HG02763 (cell line): ENCODE measurements around the gene YARS1.

Experiments used
- ATAC-seq: cut with Tn5 transposase; IDR thresholded peaks from one replicate; pipeline ENCODE4 v1.9.1; 2021; ENCODE audit warnings: mild to moderate bottlenecking, moderate library complexity; ENCODE audit not compliant: unreplicated experiment

The YARS1 gene

DNA sequence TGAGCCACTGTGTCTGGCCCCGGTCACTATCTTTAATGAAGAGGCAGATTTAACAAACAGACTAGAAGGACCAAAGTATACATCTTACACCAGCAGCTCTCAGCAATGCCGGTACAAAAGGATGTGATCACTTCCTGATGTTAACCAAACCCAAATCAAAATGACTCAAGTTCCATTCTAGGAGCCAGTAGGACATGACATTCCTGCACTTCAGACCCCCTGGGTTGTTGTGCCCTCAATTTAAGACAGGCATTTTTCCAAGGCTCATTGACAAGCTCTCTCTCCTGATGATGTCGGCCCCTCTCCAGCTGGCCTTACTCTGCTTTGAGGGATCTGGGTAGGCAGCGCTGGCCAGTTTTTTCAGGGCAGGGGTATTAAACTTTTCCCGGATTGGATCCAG lies 35.1 kb downstream of the YARS1 start:
- ATAC-seq = no peak

DNA sequence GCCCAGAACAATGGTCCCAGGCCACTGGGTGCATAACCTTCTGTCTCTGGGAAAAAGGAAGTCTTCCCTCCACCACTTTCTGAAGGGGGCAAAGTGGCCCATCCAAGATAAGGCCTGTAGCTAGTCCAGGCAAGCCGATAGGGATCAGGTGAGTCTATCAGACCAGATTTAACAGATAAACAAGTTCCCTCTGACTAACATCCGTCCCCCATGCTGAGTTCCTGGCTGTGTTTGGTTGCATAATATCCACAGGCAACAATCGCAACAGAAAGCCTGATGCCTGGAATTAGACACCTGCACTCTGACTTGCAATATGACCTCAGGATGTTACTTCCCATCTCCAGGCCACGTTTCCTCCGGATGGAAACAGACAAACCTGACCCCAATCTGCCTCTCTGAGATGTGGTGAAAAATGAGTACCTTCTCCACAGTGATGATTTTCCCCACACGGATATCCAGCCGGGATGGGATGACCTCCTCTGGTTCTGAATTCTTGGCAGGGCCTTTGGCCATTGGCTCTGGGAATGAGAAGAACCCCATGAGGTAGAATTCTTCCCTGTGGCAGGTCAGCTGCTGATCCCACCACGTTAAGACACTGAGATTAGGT lies 36.4 kb downstream of the YARS1 start:
- ATAC-seq = no peak

DNA sequence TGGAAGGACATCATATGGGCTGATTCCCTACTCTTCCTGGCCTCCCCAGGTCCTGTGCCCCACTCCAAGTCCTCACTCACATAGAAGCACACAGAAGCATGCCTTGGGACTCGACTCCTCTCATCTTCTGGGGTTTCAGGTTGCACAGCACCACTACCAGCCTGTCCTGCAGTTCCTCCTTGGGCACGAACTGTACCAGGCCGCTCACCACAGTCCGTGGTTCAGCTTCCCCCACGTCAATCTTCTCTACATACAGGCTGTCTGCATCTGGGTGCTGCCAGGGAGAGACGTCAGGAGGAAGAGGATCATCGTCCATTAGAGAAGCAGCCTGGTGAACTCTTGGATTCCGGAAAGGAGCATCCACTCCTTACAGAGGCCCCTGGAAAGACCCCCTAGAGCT lies 37.2 kb downstream of the YARS1 start:
- ATAC-seq = no peak

DNA sequence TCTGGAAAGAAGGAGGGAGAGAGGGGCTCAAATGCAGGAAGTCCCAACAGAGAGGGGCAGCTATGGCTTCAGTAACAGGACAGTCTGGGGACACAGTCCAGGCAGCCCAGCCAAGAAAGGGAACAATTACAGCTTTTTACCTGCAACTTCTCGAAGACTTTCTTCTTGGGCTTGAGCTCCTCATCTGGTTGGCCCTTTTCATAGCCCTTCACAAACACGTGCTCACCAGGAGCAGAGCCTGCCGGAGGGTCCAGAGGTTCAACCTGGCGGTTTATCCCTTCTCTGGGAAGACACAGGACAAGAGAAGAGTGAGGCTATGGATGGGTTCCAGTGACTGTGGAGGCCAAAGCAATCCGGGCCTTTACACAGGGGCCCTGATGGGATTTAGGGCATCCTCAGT lies 37.9 kb downstream of the YARS1 start:
- ATAC-seq = no peak

DNA sequence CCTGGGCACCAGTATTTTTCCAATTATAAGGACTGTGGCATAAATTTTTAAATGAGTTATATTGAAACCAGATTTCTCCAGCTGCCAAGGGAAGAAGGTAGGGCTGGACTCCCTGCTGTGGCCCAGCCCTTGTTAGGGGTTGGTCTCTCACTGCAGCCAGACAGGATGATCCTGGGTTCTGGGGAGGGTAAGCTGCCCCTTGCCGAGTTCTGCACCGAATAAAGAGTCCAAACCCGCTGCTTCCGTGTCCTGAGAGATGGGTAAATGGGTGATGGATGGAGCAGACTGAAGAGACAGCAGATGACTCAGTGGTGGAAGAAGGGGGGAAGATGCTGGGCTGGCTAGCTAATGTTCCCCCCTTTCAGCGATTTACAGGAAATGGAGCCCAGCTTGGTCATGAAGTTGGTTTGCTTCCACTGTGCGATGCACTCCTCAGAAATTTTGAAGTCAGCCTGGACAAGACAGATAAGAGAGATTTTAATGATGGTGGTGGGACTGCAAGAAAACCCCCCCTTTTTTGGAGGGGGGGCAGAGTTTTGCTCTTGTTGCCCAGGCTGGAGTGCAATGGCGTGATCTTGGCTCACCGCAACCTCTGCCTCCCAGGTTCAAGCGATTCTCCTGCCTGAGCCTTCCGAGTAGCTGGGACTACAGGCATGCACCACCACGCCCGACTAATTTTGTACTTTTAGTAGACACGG lies 41.4 kb downstream of the YARS1 start:
- no peak for ATAC-seq

DNA sequence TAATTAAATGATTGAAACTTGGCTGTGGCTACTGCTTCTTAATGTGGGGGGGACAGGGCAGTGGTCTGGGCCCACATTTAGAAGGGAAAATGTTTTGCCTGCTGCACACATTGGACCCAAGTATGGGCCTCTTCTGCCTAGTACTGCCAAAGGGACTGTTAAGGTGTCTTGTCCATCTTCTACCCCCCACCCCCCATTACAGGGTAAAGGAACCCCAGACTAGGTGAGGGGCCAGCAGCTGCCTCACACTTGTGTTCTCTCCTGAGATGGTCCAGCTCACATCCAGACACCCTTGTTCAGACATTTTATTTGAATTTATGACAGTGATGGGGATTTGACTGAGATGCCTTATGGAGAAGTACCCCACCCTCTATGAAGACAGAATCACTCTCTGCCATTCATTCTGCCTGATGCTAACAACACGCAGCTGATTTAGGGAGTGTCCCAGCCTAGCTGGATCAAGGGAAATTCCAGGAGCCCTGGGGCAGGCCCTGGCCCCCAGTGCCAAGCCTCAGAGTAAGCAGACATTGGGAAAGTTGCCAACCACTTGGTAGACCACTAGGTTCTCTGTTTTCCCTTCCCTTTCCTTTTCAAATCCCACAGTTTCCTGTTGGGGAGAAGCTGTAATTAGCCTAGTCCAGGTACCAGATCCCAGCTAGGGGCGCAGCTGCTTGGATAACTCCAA lies 42.1 kb downstream of the YARS1 start:
- no peak for ATAC-seq

DNA sequence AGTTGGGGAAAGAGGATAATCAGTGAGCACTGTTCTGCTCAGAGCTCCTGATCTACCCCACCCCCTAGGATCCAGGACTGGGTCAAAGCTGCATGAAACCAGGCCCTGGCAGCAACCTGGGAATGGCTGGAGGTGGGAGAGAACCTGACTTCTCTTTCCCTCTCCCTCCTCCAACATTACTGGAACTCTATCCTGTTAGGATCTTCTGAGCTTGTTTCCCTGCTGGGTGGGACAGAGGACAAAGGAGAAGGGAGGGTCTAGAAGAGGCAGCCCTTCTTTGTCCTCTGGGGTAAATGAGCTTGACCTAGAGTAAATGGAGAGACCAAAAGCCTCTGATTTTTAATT lies 42.7 kb downstream of the YARS1 start:
- no peak for ATAC-seq

DNA sequence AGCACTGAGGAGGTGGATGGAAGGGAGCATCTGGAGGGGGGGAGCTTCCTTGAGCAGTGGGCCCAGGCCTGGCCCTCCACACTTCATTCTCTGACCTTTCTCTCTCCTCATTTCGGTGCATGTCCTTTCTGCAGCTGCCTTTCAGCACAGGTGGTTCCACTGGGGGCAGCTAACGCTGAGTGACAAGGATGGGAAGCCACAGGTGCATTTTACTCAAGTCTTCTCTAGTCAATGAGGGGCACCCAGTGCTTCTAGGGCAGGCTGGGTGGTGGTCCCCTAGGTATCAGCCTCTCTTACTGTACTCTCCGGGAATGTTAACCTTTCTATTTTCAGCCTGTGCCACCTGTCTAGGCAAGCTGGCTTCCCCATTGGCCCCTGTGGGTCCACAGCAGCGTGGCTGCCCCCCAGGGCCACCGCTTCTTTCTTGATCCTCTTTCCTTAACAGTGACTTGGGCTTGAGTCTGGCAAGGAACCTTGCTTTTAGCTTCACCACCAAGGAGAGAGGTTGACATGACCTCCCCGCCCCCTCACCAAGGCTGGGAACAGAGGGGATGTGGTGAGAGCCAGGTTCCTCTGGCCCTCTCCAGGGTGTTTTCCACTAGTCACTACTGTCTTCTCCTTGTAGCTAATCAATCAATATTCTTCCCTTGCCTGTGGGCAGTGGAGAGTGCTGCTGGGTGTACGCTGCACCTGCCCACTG lies 43.2 kb downstream of the YARS1 start:
- ATAC-seq = no peak

DNA sequence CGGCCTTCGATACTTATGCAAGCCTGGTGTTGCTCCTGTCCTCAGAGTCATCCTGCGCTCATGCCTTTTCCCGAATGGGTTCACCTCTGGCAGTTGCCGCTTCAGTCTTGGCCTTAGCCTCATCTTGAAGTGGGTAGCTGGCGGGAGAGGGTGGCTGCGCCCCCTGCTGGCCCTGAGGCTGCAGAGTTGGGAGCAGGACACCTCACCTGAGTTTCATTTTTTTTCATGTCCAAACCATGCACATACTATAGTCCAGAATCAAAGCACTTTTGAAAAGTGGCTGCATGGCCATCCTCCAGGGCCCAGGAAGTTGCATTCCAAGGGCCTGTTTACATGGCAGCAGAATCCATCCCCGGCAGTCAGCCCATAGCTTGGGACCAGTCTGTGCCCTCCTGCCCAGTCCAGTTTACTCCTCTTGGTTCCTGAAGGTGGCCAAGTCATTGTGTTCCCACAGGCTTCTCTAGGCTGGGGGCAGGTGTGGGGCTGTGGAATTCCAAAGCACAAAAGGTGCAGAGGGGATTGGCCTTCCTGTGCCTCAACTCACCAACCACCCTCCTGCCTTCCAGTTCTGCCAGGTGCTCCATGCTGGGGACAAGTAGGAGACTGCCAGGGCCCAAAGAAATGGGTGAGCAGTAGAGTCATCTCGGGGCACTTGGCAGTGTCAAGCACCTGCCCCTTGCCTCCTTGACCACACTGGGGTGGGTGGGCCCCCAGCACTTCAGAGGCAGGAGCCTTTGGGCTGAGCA lies 44.0 kb downstream of the YARS1 start:
- ATAC-seq = no peak

DNA sequence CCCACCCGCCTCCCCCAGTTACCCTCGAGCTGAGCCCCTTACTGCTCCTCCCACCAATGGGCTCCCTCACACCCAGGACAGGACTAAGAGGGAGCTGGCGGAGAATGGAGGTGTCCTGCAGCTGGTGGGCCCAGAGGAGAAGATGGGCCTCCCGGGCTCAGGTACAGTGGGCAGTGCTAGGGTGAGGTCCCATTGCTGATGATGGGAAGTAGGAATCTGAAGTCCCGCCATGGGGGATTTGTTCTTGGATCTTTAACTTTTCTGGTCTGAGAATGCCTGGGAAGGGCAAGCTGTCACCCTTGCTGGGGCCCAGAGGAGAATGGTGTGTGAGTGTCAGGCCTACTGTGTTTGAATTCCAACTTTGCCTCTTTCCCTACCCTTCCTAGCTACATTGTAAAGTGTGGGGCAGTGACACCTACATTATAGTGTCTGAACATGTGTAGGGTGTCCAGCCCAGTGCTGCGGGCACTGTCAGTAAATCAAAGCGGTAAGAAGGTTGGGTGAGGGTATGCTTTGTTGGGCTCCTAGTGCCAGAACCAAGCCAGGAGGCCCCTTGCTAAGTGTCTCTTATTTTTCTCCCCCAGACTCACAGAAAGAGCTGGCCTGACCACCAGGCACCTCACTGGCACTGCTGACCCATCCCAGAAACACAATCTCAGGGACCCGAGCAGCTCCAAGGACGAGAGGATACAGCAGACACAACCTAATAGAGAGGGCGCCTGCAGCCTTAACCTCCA lies 44.7 kb downstream of the YARS1 start:
- no peak for ATAC-seq

DNA sequence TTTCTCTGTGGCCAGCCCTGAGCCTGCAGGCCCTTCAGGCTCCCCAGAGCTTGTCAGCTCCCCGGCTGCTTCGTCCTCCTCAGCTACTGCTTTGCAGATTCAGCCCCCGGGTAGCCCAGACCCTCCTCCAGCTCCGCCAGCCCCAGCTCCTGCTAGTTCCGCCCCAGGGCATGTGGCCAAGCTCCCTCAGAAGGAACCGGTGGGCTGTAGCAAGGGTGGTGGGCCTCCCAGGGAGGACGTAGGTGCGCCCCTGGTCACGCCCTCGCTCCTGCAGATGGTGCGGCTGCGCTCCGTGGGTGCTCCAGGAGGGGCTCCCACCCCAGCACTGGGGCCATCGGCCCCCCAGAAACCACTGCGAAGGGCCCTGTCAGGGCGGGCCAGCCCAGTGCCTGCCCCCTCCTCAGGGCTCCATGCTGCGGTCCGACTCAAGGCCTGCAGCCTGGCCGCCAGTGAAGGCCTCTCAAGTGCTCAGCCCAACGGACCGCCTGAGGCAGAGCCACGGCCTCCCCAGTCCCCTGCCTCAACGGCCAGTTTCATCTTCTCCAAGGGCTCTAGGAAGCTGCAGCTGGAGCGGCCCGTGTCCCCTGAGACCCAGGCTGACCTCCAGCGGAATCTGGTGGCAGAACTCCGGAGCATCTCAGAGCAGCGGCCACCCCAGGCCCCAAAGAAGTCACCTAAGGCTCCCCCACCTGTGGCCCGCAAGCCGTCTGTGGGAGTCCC lies 45.4 kb downstream of the YARS1 start:
- ATAC-seq = no peak

DNA sequence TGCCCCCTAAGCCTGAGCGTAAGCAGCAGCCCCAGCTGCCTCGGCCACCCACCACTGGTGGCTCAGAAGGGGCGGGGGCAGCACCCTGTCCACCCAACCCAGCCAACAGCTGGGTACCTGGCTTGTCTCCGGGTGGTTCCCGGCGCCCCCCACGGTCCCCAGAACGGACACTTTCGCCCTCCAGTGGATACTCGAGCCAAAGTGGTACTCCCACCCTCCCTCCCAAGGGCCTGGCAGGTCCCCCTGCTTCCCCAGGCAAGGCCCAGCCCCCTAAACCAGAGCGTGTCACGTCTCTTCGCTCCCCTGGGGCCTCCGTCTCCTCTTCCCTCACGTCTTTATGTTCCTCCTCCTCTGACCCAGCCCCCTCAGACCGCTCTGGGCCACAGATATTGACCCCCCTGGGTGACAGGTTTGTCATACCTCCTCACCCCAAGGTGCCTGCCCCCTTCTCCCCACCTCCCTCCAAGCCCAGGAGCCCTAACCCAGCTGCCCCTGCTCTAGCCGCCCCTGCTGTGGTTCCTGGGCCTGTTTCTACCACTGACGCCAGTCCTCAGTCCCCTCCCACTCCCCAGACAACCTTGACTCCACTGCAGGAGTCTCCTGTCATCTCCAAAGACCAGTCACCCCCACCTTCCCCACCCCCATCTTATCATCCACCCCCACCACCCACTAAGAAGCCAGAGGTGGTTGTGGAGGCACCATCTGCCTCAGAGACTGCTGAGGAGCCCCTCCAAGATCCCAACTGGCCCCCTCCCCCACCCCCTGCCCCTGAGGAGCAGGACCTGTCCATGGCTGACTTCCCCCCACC lies 46.2 kb downstream of the YARS1 start:
- ATAC-seq = no peak

DNA sequence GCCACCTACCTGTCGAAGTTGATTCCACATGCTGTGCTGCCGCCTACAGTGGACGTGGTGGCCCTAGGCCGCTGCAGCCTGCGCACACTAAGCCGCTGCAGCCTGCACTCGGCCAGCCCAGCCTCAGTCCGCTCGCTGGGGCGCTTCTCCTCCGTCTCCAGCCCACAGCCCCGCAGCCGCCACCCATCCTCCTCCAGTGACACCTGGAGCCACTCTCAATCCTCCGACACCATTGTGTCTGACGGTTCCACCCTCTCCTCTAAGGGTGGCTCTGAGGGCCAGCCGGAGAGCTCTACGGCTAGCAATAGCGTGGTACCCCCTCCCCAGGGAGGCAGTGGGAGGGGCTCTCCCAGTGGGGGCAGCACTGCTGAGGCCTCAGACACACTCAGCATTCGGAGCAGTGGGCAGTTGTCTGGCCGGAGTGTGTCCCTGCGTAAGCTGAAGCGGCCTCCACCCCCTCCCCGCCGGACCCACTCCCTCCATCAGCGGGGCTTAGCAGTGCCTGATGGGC lies 46.9 kb downstream of the YARS1 start:
- no peak for ATAC-seq

DNA sequence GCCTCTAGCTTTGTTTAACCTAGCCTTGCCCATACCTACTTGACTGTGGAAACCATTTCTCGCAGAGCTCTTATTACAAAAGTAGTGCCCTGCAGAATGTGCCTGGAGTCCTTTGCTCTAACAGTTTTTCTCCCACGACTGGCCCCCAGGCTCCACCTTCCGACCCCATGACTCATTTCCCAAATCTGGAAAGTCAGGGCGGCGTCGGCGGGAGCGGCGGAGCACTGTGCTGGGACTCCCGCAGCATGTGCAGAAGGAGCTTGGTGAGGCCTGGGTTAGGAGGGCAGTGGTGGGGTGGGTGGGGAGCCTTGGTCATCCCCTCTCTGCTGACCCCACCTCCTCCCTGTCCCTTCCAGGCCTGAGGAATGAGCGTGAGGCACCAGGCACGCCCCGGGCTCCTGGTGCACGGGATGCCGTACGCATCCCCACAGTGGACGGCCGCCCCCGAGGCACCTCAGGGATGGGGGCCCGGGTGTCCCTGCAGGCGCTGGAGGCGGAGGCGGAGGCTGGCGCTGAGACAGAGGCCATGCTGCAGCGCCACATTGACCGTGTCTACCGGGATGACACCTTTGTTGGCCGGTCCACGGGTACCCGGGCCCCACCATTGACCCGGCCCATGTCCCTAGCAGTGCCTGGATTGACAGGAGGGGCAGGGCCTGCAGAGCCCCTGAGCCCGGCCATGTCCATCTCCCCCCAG lies 47.5 kb downstream of the YARS1 start:
- no peak for ATAC-seq

DNA sequence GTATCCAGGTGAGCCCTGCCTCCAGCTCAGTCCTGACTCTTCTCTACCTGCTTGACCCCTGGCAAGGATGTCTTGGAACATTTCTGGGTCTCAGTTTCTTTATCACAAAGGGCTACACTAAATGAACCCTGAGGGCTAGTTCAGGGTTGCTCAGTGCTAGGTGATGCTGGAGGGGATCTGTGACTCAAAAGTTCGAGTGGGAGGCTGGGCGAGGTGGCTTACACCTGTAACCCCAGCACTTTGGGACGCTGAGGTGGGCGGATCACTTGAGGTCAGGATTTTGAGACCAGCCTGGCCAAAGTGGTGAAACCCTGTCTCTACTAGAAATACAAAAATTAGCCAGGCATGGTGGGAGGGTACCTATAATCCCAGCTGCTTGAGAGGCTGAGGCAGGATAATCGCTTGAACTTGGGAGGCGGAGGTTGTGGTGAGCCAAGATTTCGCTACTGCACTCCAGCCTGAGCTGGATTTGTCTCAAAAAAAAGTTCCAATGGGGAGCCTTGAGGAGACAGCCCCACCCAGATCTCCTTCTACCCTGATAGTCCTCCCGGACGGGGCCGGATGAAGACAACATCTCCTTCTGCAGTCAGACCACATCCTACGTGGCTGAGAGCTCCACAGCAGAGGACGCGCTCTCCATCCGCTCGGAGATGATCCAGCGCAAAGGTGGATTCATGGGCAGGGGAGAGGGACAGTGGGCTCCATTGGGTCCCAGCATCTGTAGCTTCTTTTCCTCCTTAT lies 48.9 kb downstream of the YARS1 start:
- ATAC-seq = no peak

DNA sequence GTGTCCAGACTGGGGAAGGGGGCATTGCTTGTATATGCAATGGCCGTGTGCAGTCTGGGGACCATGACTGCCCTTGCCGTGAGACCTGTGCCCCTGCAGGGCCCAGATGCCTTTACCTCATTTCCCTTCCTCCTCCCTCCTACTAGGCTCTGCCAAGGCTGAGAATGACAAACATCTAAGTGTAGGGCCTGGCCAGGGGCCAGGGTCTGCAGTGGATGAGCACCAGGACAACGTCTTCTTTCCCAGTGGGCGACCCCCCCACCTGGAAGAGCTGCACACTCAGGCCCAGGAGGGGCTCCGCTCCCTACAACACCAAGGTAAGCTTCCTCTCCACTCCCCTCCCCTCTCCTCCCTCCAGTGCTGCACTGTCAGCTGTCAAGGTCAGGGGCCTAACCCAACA lies 49.5 kb downstream of the YARS1 start:
- ATAC-seq = no peak

DNA sequence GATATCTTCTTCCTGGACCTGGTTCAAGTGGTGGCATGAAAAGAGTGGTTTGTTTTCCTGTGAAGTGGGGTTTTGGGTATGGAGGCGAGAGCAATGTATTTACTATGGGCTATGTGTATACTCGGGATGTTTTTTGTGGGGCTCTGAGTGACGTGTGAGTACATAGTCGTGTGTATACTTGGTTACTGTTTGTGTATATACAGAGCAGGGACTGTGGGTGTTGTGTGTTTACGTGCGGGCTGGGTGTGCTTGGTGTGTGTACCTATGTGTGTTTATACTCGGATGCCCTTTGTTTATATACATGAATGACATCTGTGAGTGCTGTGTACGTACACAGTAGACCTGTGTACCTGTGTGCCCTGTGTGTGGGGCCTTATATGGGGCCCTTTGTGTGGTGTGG lies 50.0 kb downstream of the YARS1 start:
- ATAC-seq = no peak
